Measurements from ENCODE around the gene TM4SF4. TPM values are rescaled to one million over a fixed set of nuclear protein-coding genes. Genes with fewer than 3 reads are reported as not detected.

Gene TM4SF4
- total and polyA plus RNA-seq, 4 donors: 184 to 230 (median 208) TPM

GRCh38 chr3:149532489-149533180 is 58.1 kb downstream of the TM4SF4 start:
- no peaks in the 10 kb centered on the region for H3K36me3 ChIP-seq (ENCODE audit: control insufficient read depth in 4 of 4, insufficient read depth in 3 of 4, low read depth in 1 of 4, low read length in 3 of 4)
- TF ChIP-seq, protein P1, sequence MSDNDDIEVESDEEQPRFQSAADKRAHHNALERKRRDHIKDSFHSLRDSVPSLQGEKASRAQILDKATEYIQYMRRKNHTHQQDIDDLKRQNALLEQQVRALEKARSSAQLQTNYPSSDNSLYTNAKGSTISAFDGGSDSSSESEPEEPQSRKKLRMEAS (IDR thresholded peaks at IDR 0.05): no peak
- TF ChIP-seq GABPA (IDR thresholded peaks at IDR 0.05 in 1 of 2, conservative IDR thresholded peaks at IDR 0.05 in 1 of 2) (no peak), ZBTB33 (IDR thresholded peaks at IDR 0.05) (no peak), YY1 (IDR thresholded peaks at IDR 0.05) (no peak), SP1 (IDR thresholded peaks at IDR 0.05) (no peak)
- TF ChIP-seq, protein P2, sequence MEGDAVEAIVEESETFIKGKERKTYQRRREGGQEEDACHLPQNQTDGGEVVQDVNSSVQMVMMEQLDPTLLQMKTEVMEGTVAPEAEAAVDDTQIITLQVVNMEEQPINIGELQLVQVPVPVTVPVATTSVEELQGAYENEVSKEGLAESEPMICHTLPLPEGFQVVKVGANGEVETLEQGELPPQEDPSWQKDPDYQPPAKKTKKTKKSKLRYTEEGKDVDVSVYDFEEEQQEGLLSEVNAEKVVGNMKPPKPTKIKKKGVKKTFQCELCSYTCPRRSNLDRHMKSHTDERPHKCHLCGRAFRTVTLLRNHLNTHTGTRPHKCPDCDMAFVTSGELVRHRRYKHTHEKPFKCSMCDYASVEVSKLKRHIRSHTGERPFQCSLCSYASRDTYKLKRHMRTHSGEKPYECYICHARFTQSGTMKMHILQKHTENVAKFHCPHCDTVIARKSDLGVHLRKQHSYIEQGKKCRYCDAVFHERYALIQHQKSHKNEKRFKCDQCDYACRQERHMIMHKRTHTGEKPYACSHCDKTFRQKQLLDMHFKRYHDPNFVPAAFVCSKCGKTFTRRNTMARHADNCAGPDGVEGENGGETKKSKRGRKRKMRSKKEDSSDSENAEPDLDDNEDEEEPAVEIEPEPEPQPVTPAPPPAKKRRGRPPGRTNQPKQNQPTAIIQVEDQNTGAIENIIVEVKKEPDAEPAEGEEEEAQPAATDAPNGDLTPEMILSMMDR (IDR thresholded peaks at IDR 0.05; ENCODE audit: low read depth, low read length, missing input control): no peak
- H3K4me1 ChIP-seq (ENCODE audit: control insufficient read depth in 4 of 4, insufficient read depth in 4 of 4, low read length in 3 of 4): peaks cover 3 to 37% (median 20%) of the 10 kb centered on the region in 4 donors
- H3K9me3 ChIP-seq (ENCODE audit: control insufficient read depth in 4 of 4, low read length in 3 of 4): no peaks in the 10 kb centered on the region
- no peak overlapping the region for H3K4me3 ChIP-seq (ENCODE audit: low read depth in 1 of 3, low read length in 3 of 3)
- H3K27me3 ChIP-seq (ENCODE audit: control insufficient read depth in 4 of 4, insufficient read depth in 4 of 4, low read length in 3 of 4): no peaks in the 10 kb centered on the region
- WGBS: 56% methylated on average over 8 of the region's 8 CpGs
- no peak overlapping the region for H3K9ac ChIP-seq (ENCODE audit: low read depth in 1 of 2, low read length in 2 of 2)
- no peak for DNase-seq (ENCODE audit: low spot score)
- H3K27ac ChIP-seq (ENCODE audit: low read depth in 1 of 2, low read length in 2 of 2): peak overlapping the region in 1 of 2 donors; percentile 40

DNA sequence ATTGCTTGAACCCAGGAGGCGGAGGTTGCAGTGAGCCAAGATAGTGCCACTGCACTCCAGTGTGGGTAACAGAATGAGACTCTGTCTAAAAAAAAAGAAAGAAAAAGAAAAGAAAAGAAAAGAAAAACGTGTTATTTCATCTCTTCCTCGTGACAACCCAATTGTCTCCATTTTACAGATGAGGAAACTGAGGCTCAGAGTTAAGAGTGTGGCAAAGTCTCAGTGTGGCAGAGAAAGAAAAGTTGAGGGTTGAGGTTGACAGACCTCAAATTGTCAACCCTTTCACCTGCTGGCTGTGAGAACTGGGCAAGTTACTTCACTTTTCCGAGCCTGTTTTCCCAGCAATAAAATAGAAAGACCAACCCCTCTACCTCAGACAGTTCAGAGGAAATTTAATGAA is 59.6 kb downstream of the TM4SF4 start:
- Histone ChIP-seq H3K4me1 (ENCODE audit: control insufficient read depth in 4 of 4, insufficient read depth in 4 of 4, low read length in 3 of 4) (peaks cover 3 to 29% (median 13%) of the 10 kb centered on the region in 4 donors), H3K36me3 (ENCODE audit: control insufficient read depth in 4 of 4, insufficient read depth in 3 of 4, low read depth in 1 of 4, low read length in 3 of 4) (no peaks in the 10 kb centered on the region)

GRCh38 chr3:149534671-149535332 is 60.3 kb downstream of the TM4SF4 start:
- DNase-seq (ENCODE audit: low spot score): no peak
- 42% methylated on average over 3 of the region's 3 CpGs for WGBS
- Histone ChIP-seq H3K4me3 (ENCODE audit: low read depth in 1 of 3, low read length in 3 of 3) (no peak overlapping the region), H3K27ac (ENCODE audit: low read depth in 1 of 2, low read length in 2 of 2) (no peak overlapping the region), H3K36me3 (ENCODE audit: control insufficient read depth in 4 of 4, insufficient read depth in 3 of 4, low read depth in 1 of 4, low read length in 3 of 4) (no peaks in the 10 kb centered on the region), H3K9me3 (ENCODE audit: control insufficient read depth in 4 of 4, low read length in 3 of 4) (no peaks in the 10 kb centered on the region), H3K9ac (ENCODE audit: low read depth in 1 of 2, low read length in 2 of 2) (no peak overlapping the region), H3K27me3 (ENCODE audit: control insufficient read depth in 4 of 4, insufficient read depth in 4 of 4, low read length in 3 of 4) (no peaks in the 10 kb centered on the region), H3K4me1 (ENCODE audit: control insufficient read depth in 4 of 4, insufficient read depth in 4 of 4, low read length in 3 of 4) (peaks cover 3 to 29% (median 13%) of the 10 kb centered on the region in 4 donors)
- TF ChIP-seq SP1 (IDR thresholded peaks at IDR 0.05): no peak
- TF ChIP-seq, protein P3, sequence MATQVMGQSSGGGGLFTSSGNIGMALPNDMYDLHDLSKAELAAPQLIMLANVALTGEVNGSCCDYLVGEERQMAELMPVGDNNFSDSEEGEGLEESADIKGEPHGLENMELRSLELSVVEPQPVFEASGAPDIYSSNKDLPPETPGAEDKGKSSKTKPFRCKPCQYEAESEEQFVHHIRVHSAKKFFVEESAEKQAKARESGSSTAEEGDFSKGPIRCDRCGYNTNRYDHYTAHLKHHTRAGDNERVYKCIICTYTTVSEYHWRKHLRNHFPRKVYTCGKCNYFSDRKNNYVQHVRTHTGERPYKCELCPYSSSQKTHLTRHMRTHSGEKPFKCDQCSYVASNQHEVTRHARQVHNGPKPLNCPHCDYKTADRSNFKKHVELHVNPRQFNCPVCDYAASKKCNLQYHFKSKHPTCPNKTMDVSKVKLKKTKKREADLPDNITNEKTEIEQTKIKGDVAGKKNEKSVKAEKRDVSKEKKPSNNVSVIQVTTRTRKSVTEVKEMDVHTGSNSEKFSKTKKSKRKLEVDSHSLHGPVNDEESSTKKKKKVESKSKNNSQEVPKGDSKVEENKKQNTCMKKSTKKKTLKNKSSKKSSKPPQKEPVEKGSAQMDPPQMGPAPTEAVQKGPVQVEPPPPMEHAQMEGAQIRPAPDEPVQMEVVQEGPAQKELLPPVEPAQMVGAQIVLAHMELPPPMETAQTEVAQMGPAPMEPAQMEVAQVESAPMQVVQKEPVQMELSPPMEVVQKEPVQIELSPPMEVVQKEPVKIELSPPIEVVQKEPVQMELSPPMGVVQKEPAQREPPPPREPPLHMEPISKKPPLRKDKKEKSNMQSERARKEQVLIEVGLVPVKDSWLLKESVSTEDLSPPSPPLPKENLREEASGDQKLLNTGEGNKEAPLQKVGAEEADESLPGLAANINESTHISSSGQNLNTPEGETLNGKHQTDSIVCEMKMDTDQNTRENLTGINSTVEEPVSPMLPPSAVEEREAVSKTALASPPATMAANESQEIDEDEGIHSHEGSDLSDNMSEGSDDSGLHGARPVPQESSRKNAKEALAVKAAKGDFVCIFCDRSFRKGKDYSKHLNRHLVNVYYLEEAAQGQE (IDR thresholded peaks at IDR 0.05): no peak
- TF ChIP-seq, protein P2 (IDR thresholded peaks at IDR 0.05; ENCODE audit: low read depth, low read length, missing input control): no peak
- no peak for TF ChIP-seq HNF4G (IDR thresholded peaks at IDR 0.05)
- TF ChIP-seq, protein P1 (IDR thresholded peaks at IDR 0.05): no peak
- no peak for TF ChIP-seq YY1 (IDR thresholded peaks at IDR 0.05)
- no peak for TF ChIP-seq EGR1 (IDR thresholded peaks at IDR 0.05; ENCODE audit: low read depth in 2 of 2)
- TF ChIP-seq FOXA2 (IDR thresholded peaks at IDR 0.05): no peak
- TF ChIP-seq, protein P4, sequence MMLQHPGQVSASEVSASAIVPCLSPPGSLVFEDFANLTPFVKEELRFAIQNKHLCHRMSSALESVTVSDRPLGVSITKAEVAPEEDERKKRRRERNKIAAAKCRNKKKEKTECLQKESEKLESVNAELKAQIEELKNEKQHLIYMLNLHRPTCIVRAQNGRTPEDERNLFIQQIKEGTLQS (IDR thresholded peaks at IDR 0.05): no peak
- no peak for TF ChIP-seq RAD21 (IDR thresholded peaks at IDR 0.05)
- no peak for TF ChIP-seq FOXA1 (IDR thresholded peaks at IDR 0.05)
- TF ChIP-seq RXRA (IDR thresholded peaks at IDR 0.05): no peak

More for the DNA sequence above, 59.6 kb downstream of the TM4SF4 start:
- Histone ChIP-seq H3K9me3 (ENCODE audit: control insufficient read depth in 4 of 4, low read length in 3 of 4) (no peaks in the 10 kb centered on the region), H3K4me3 (ENCODE audit: low read depth in 1 of 3, low read length in 3 of 3) (no peak overlapping the region), H3K27me3 (ENCODE audit: control insufficient read depth in 4 of 4, insufficient read depth in 4 of 4, low read length in 3 of 4) (no peaks in the 10 kb centered on the region), H3K9ac (ENCODE audit: low read depth in 1 of 2, low read length in 2 of 2) (no peak overlapping the region), H3K27ac (ENCODE audit: low read depth in 1 of 2, low read length in 2 of 2) (no peak overlapping the region)
- TF ChIP-seq FOXA2 (IDR thresholded peaks at IDR 0.05): no peak
- TF ChIP-seq FOXA1 (IDR thresholded peaks at IDR 0.05): no peak
- TF ChIP-seq RAD21 (IDR thresholded peaks at IDR 0.05): no peak
- WGBS: 94% methylated on average over 4 of the region's 4 CpGs
- DNase-seq (ENCODE audit: low spot score): no peak

All from liver (tissue), 9 donors.